OCI-LY7 (cell line): ENCODE data around the gene DGKD. TPM values are rescaled to one million over a fixed set of nuclear protein-coding genes. Genes with fewer than 3 reads are reported as not detected.

Experiments used
- BruUV-seq: library from RNA; stranded (reverse); fragments of 400-500 nt; replicated peaks from 2 replicates; lab custom pipeline; 2021; lab: Mats Ljungman, UMichigan
- CTCF ChIA-PET: fragments of 300-600 bp; sonication (Branson Sonifier 250); formaldehyde crosslinking; loops from one replicate; lab custom pipeline; 2022; ENCODE audit warnings: antibody characterized with exemption; ENCODE audit not compliant: unreplicated experiment; lab: Charles Lee
- POLR2A ChIA-PET: fragments of 300-600 bp; sonication (Branson Sonifier 250); formaldehyde crosslinking; loops from one replicate; lab custom pipeline; 2022; ENCODE audit warnings: antibody characterized with exemption; lab: Charles Lee
- DNase-seq: peaks from one replicate; pipeline ENCODE4 v3.0.0-alpha.2; 2015; ENCODE audit warnings: low spot score
- H2AFZ ChIP-seq: fragments of 200-600 bp; sonication (generic), shearing (Covaris generic); 2 replicates; pipeline ENCODE4 v1.6.1; 2014; ENCODE audit warnings: mild to moderate bottlenecking, antibody characterized with exemption, low read length, moderate library complexity
- H3K27ac ChIP-seq: fragments of 200-600 bp; sonication (generic); 2 replicates; pipeline ENCODE4 v1.5.1; 2014; ENCODE audit warnings: mixed run types, low read depth, mild to moderate bottlenecking, moderate library complexity, low read length, inconsistent platforms; ENCODE audit not compliant: poor library complexity, severe bottlenecking
- H3K36me3 ChIP-seq: fragments of 200-600 bp; sonication (generic); 2 replicates; pipeline ENCODE4 v1.6.1; 2014; ENCODE audit warnings: mild to moderate bottlenecking, antibody characterized with exemption, low read length, moderate library complexity, mixed read lengths; ENCODE audit not compliant: insufficient read depth
- H3K4me1 ChIP-seq: fragments of 200-600 bp; sonication (generic); 2 replicates; pipeline ENCODE4 v1.5.1; 2014; ENCODE audit warnings: mild to moderate bottlenecking, low read length; ENCODE audit not compliant: insufficient read depth, poor library complexity, severe bottlenecking
- H3K4me2 ChIP-seq: fragments of 200-600 bp; sonication (generic); 2 replicates; pipeline ENCODE4 v1.6.1; 2014; ENCODE audit warnings: mild to moderate bottlenecking, low read length
- H3K4me3 ChIP-seq: fragments of 200-600 bp; sonication (generic); 2 replicates; pipeline ENCODE4 v1.5.1; 2014; ENCODE audit warnings: mild to moderate bottlenecking, low read depth, low read length; ENCODE audit not compliant: poor library complexity, severe bottlenecking
- H3K79me2 ChIP-seq: fragments of 200-600 bp; sonication (generic); 2 replicates; pipeline ENCODE4 v1.6.1; 2016; ENCODE audit warnings: low read depth, mild to moderate bottlenecking, low read length, moderate library complexity, mixed read lengths; ENCODE audit not compliant: insufficient read depth
- H3K9me2 ChIP-seq: fragments of 200-600 bp; sonication (generic); 2 replicates; pipeline ENCODE4 v1.6.1; 2016; ENCODE audit warnings: mild to moderate bottlenecking, low read length, mixed read lengths; ENCODE audit not compliant: insufficient read depth
- H3K9me3 ChIP-seq: fragments of 200-600 bp; sonication (generic); 2 replicates; pipeline ENCODE4 v1.6.1; 2014; ENCODE audit warnings: mild to moderate bottlenecking, mixed run types, low read length, mixed read lengths
- H4K20me1 ChIP-seq: fragments of 200-600 bp; sonication (generic); 2 replicates; pipeline ENCODE4 v1.6.1; 2014; ENCODE audit warnings: mild to moderate bottlenecking, antibody characterized with exemption, low read length, moderate library complexity, mixed read lengths; ENCODE audit not compliant: insufficient read depth
- EZH2phosphoT487 ChIP-seq: fragments of 200-600 bp; sonication (generic); IDR thresholded peaks from 2 replicates; pipeline ENCODE4 v1.6.1; 2018; ENCODE audit warnings: low read depth, borderline replicate concordance, mild to moderate bottlenecking, mixed run types, antibody characterized with exemption, low read length, moderate library complexity, mixed read lengths
- intact Hi-C: fragments of 100-400 bp; cut with micrococcal nuclease; formaldehyde crosslinking; loops from one replicate; pipeline ENCODE4 v1.10.0; 2022; ENCODE audit not compliant: unreplicated experiment
- total RNA-seq, 2 experiments: library from RNA; depleted of rRNA in 1 of 2; stranded (reverse); fragments of >200 nt in 1 of 2; shearing (Covaris generic) in 1 of 2; gene quantifications; 2 replicates each; pipeline ENCODE4 v1.2.3, GENCODE V29; 2014 to 2022
- TF ChIP-seq, protein P1 (sequence below): fragments of 200-600 bp; sonication (generic); conservative IDR thresholded peaks from 2 replicates; pipeline ENCODE4 v1.5.1; 2014; ENCODE audit warnings: mild to moderate bottlenecking, antibody characterized with exemption, low read length, moderate library complexity, mixed read lengths

DGKD gene
- total RNA-seq, 2 experiments from 2014 or later = 62.9 to 271 TPM

DNA sequence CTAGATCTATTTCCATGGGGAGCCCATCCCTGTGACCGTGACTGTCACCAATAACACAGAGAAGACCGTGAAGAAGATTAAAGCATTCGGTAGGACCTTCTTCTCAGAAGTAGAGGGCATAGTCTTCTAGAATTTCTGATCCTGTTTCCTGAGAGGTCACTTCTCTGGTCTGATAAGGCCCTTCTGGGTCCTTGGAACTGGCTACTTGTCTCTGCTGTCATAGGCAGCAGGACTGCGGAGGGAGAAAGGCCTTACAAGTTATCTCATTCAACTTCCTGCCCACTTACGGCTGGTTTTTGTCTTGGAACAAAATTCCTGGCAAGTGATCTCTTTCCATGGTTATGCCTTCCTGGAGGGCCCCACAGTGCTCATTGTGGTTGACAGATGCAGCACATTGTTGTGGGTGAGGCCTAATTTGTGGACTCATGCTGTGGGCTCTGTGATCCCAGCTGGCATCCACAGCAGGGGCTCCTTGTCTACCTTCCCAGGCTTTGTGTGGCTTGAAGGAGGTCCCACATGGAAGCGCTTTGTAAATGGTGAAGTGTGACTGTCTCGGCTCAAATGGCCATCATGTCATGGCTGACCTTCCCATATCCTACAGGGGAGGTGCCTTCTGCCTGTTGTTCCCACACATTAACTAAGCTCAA is 24.7 kb upstream of the DGKD start:
- Histone ChIP-seq H3K79me2 (no peaks in the 10 kb centered on the region), H3K4me1 (peaks cover 15% of the 10 kb centered on the region), H3K4me3 (no peak overlapping the region), H3K36me3 (no peaks in the 10 kb centered on the region), H4K20me1 (no peaks in the 10 kb centered on the region), H3K27ac (no peak overlapping the region), H3K9me3 (no peaks in the 10 kb centered on the region), H3K9me2 (no peaks in the 10 kb centered on the region), H2AFZ (no peak overlapping the region), H3K4me2 (no peak overlapping the region)
- intact Hi-C loops = loop anchor here (2.0 kb wide), 1 partner anchor 55 kb away; no protein-coding TSS in a partner anchor
- BruUV-seq = no TSS peak
- TF ChIP-seq, protein P1, sequence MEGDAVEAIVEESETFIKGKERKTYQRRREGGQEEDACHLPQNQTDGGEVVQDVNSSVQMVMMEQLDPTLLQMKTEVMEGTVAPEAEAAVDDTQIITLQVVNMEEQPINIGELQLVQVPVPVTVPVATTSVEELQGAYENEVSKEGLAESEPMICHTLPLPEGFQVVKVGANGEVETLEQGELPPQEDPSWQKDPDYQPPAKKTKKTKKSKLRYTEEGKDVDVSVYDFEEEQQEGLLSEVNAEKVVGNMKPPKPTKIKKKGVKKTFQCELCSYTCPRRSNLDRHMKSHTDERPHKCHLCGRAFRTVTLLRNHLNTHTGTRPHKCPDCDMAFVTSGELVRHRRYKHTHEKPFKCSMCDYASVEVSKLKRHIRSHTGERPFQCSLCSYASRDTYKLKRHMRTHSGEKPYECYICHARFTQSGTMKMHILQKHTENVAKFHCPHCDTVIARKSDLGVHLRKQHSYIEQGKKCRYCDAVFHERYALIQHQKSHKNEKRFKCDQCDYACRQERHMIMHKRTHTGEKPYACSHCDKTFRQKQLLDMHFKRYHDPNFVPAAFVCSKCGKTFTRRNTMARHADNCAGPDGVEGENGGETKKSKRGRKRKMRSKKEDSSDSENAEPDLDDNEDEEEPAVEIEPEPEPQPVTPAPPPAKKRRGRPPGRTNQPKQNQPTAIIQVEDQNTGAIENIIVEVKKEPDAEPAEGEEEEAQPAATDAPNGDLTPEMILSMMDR = no peak
- no peak for TF ChIP-seq EZH2phosphoT487
- ChIA-PET POLR2A (no interaction called here), CTCF (interaction anchor here (0.6 to 1.0 kb wide), 2 partner anchors 8 to 1642 kb away, joined by 3 read pairs; no protein-coding TSS in a partner anchor)
- DNase-seq = no peak

DNA sequence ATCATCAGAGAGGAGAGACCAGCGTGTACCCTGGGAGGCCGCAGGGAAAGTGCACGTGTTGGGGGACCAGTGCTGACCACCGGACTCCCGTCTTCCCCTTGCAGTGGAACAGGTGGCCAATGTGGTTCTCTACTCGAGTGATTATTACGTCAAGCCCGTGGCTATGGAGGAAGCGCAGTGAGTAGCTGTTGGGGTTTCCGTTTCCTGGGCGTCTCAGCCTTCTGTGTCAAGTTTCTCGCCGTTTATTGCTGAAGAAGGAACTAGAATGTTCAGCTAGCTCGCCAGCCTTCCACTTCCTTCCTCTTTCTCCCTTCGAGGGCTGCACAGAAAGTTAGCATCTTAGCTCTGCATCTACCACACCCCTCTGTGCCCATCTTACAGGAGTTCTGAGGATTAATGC is 22.8 kb upstream of the DGKD start:
- H3K9me3 ChIP-seq = no peaks in the 10 kb centered on the region
- no peaks in the 10 kb centered on the region for H3K36me3 ChIP-seq
- ChIA-PET CTCF (interaction anchor here (0.6 to 1.6 kb wide), 3 partner anchors 64 to 112 kb away, joined by 3 to 4 read pairs (median 3); no protein-coding TSS in a partner anchor), POLR2A (interaction anchor here (0.6 to 1.7 kb wide), 9 partner anchors 8 to 90 kb away, joined by 3 to 9 read pairs (median 4); no protein-coding TSS in a partner anchor)
- H3K4me3 ChIP-seq = peak overlapping the region; percentile 33
- H4K20me1 ChIP-seq = no peaks in the 10 kb centered on the region
- intact Hi-C loops = loop anchor here (1.0 to 2.0 kb wide), 2 partner anchors 18 to 53 kb away; no protein-coding TSS in a partner anchor
- H3K79me2 ChIP-seq = no peaks in the 10 kb centered on the region
- H3K4me2 ChIP-seq = peak overlapping the region; percentile 71
- peak overlapping the region; percentile 19; the same call in 1 of the 2 replicates for H2AFZ ChIP-seq
- peak; percentile 93 for DNase-seq
- H3K4me1 ChIP-seq = peaks cover 15% of the 10 kb centered on the region
- peak overlapping the region; percentile 31 for H3K27ac ChIP-seq
- no peaks in the 10 kb centered on the region for H3K9me2 ChIP-seq
- no TSS peak for BruUV-seq
- TF ChIP-seq EZH2phosphoT487 = no peak

DNA sequence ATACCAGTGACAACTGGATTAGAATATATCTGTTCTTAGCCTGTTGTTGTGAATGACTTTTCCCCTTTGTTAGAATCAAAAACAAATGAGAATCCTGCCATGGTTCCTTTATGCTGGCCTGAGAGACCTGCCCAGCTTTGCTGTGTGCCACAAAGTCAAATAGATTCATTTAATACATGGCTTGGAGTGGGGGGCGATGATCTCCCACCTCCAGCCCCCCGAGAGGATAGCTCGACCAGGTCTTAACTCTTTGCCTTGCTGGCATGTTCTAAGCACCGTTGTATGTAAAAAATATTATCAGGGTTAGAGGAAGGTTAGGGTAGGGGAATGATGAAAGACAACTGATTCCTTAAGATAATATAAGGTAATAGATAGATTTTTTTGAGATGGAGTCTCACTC is 22.2 kb upstream of the DGKD start:
- H3K4me3 ChIP-seq = peak overlapping the region; percentile 26
- no peaks in the 10 kb centered on the region for H3K9me2 ChIP-seq
- ChIA-PET CTCF (interaction anchor here (0.6 to 1.6 kb wide), 3 partner anchors 64 to 111 kb away, joined by 3 to 4 read pairs (median 3); no protein-coding TSS in a partner anchor), POLR2A (interaction anchor here (0.8 to 1.7 kb wide), 9 partner anchors 8 to 90 kb away, joined by 3 to 9 read pairs (median 4); no protein-coding TSS in a partner anchor)
- H3K36me3 ChIP-seq = no peaks in the 10 kb centered on the region
- intact Hi-C loops = no loop called here
- H3K9me3 ChIP-seq = no peaks in the 10 kb centered on the region
- H3K4me1 ChIP-seq = peaks cover 15% of the 10 kb centered on the region
- H4K20me1 ChIP-seq = no peaks in the 10 kb centered on the region
- peak overlapping the region; percentile 8 for H3K27ac ChIP-seq
- H3K4me2 ChIP-seq = peak overlapping the region; percentile 71
- no peak for DNase-seq
- H2AFZ ChIP-seq = no peak overlapping the region
- TF ChIP-seq EZH2phosphoT487 = no peak
- TF ChIP-seq, protein P1 = no peak
- no peaks in the 10 kb centered on the region for H3K79me2 ChIP-seq
- BruUV-seq = no TSS peak
